Karpas-422 (cell line): ENCODE data around the gene NR2C2AP. TPM values are rescaled to one million over a fixed set of nuclear protein-coding genes. Genes with fewer than 3 reads are reported as not detected.

Experiments
- DNase-seq: peaks from one replicate; pipeline ENCODE4 v3.0.0-alpha.2; 2015
- H2AFZ ChIP-seq: fragments of 200-600 bp; sonication (generic); 2 replicates; pipeline ENCODE4 v1.6.1; 2014; ENCODE audit warnings: antibody characterized with exemption, low read length, mixed read lengths
- H3K27ac ChIP-seq: fragments of 200-600 bp; sonication (generic); 2 replicates; pipeline ENCODE4 v1.5.1; 2014; ENCODE audit warnings: mild to moderate bottlenecking, low read length, moderate library complexity
- H3K27me3 ChIP-seq: fragments of 200-600 bp; sonication (generic); 2 replicates; pipeline ENCODE4 v1.6.1; 2014; ENCODE audit warnings: low read length, mixed read lengths
- H3K36me3 ChIP-seq: fragments of 200-600 bp; sonication (generic); 2 replicates; pipeline ENCODE4 v1.6.1; 2014; ENCODE audit warnings: low read length, mixed read lengths; ENCODE audit not compliant: insufficient read depth
- H3K4me1 ChIP-seq: fragments of 200-600 bp; sonication (generic); 2 replicates; pipeline ENCODE4 v1.6.1; 2014; ENCODE audit warnings: mild to moderate bottlenecking, low read length, mixed read lengths
- H3K4me2 ChIP-seq: fragments of 200-600 bp; sonication (generic); 2 replicates; pipeline ENCODE4 v1.6.1; 2014; ENCODE audit warnings: low read length, low read depth, mild to moderate bottlenecking; ENCODE audit not compliant: poor library complexity, severe bottlenecking
- H3K4me3 ChIP-seq: fragments of 200-600 bp; sonication (generic); 2 replicates; pipeline ENCODE4 v1.5.1; 2014; ENCODE audit warnings: mild to moderate bottlenecking, antibody characterized with exemption, low read length, mixed read lengths
- H3K79me2 ChIP-seq: fragments of 200-600 bp; sonication (generic); 2 replicates; pipeline ENCODE4 v1.6.1; 2014; ENCODE audit warnings: mild to moderate bottlenecking, low read length, mixed read lengths
- H3K9ac ChIP-seq: fragments of 200-600 bp; sonication (generic); 2 replicates; pipeline ENCODE4 v1.6.0; 2014; ENCODE audit warnings: low read length
- H3K9me2 ChIP-seq: fragments of 200-600 bp; sonication (generic), shearing (Covaris generic); replicated peaks from 2 replicates; pipeline ENCODE4 v1.6.0; 2014; ENCODE audit warnings: mild to moderate bottlenecking, low read length, moderate library complexity; ENCODE audit not compliant: insufficient read depth
- H3K9me3 ChIP-seq: fragments of 300-700, 200-600 bp; sonication (generic); 2 replicates; pipeline ENCODE4 v1.6.1; 2014; ENCODE audit warnings: low read length, mixed read lengths
- H4K20me1 ChIP-seq: fragments of 200-600 bp; sonication (generic); 2 replicates; pipeline ENCODE4 v1.6.1; 2014; ENCODE audit warnings: mild to moderate bottlenecking, antibody characterized with exemption, low read length, low read depth; ENCODE audit not compliant: insufficient read depth
- total RNA-seq: library from RNA; depleted of rRNA; stranded (reverse); fragments of >200 nt; shearing (Covaris generic); gene quantifications from 2 replicates; pipeline ENCODE4 v1.2.3, GENCODE V29; 2014; ENCODE audit warnings: low replicate concordance

NR2C2AP gene
- total RNA-seq, 1 experiment from 2014 or later, result 6.9 TPM

- H4K20me1 ChIP-seq, result peaks cover 16% of the 10 kb centered on the region; the same call in 1 of the 2 replicates
- no peak overlapping the region for H2AFZ ChIP-seq
- H3K27ac ChIP-seq, result peak overlapping the region; percentile 99
- H3K9me3 ChIP-seq, result no peaks in the 10 kb centered on the region
- H3K36me3 ChIP-seq, result peaks cover 24% of the 10 kb centered on the region; the same call in 1 of the 2 replicates
- H3K4me3 ChIP-seq, result peak overlapping the region; percentile 78
- H3K9ac ChIP-seq, result peak overlapping the region; percentile 94
- no peaks in the 10 kb centered on the region for H3K9me2 ChIP-seq
- H3K4me1 ChIP-seq, result peaks cover 76% of the 10 kb centered on the region
- peaks cover 43% of the 10 kb centered on the region for H3K79me2 ChIP-seq
- peak overlapping the region; percentile 89 for H3K4me2 ChIP-seq
- DNase-seq, result peak; percentile 51
- H3K27me3 ChIP-seq, result no peaks in the 10 kb centered on the region
Observed at GRCh38 chr19:19170873-19171672, 32.1 kb downstream of the NR2C2AP start.

- Histone ChIP-seq H4K20me1 (peaks cover 24% of the 10 kb centered on the region; the same call in 1 of the 2 replicates), H3K36me3 (peaks cover 29% of the 10 kb centered on the region; the same call in 1 of the 2 replicates), H3K4me1 (peaks cover 83% of the 10 kb centered on the region), H3K9ac (peak within 1 kb of the TSS; percentile 94), H3K27me3 (no peaks in the 10 kb centered on the region), H3K4me2 (peak within 1 kb of the TSS; percentile 89), H3K9me2 (no peaks in the 10 kb centered on the region), H3K9me3 (no peaks in the 10 kb centered on the region), H3K27ac (peak within 1 kb of the TSS; percentile 99), H3K4me3 (peak within 1 kb of the TSS; percentile 78), H2AFZ (no peak within 1 kb of the TSS), H3K79me2 (peaks cover 51% of the 10 kb centered on the region)
- peak; percentile 98 for DNase-seq
Observed at GRCh38 chr19:19170053-19170872, 33.0 kb downstream of the NR2C2AP start, which contains the start of gene MEF2B. Gene MEF2B (minus strand): TSS chr19:19170263. CDS start chr19:19150735, 19,528 bp downstream.

- H2AFZ ChIP-seq, result no peak overlapping the region
- peaks cover 83% of the 10 kb centered on the region for H3K4me1 ChIP-seq
- no peaks in the 10 kb centered on the region for H3K9me3 ChIP-seq
- peak overlapping the region; percentile 78 for H3K4me3 ChIP-seq
- peak overlapping the region; percentile 94 for H3K9ac ChIP-seq
- peaks cover 29% of the 10 kb centered on the region; the same call in 1 of the 2 replicates for H3K36me3 ChIP-seq
- H3K27ac ChIP-seq, result peak overlapping the region; percentile 99
- DNase-seq, result peak; percentile 72
- peak overlapping the region; percentile 89 for H3K4me2 ChIP-seq
- peaks cover 30% of the 10 kb centered on the region; the same call in 1 of the 2 replicates for H4K20me1 ChIP-seq
- H3K79me2 ChIP-seq, result peaks cover 59% of the 10 kb centered on the region
- H3K27me3 ChIP-seq, result no peaks in the 10 kb centered on the region
- no peaks in the 10 kb centered on the region for H3K9me2 ChIP-seq
Observed at GRCh38 chr19:19169236-19170052, 33.8 kb downstream of the NR2C2AP start.

- peak overlapping the region; percentile 94 for H3K9ac ChIP-seq
- H3K4me2 ChIP-seq, result peak overlapping the region; percentile 89
- H3K9me3 ChIP-seq, result no peaks in the 10 kb centered on the region
- H3K27me3 ChIP-seq, result no peaks in the 10 kb centered on the region
- H2AFZ ChIP-seq, result no peak overlapping the region
- H3K4me3 ChIP-seq, result peak overlapping the region; percentile 78
- H3K27ac ChIP-seq, result peak overlapping the region; percentile 99
- H4K20me1 ChIP-seq, result peaks cover 30% of the 10 kb centered on the region; the same call in 1 of the 2 replicates
- peaks cover 86% of the 10 kb centered on the region for H3K4me1 ChIP-seq
- peaks cover 66% of the 10 kb centered on the region for H3K79me2 ChIP-seq
- peaks cover 29% of the 10 kb centered on the region; the same call in 1 of the 2 replicates for H3K36me3 ChIP-seq
- H3K9me2 ChIP-seq, result no peaks in the 10 kb centered on the region
- DNase-seq, result peak; percentile 65
Observed at GRCh38 chr19:19167612-19168011, 35.6 kb downstream of the NR2C2AP start.

GRCh38 chr19:19165396-19165795 is 37.8 kb downstream of the NR2C2AP start:
- no peaks in the 10 kb centered on the region for H3K9me2 ChIP-seq
- H2AFZ ChIP-seq, result no peak overlapping the region
- peak overlapping the region; percentile 89 for H3K4me2 ChIP-seq
- peaks cover 29% of the 10 kb centered on the region; the same call in 1 of the 2 replicates for H3K36me3 ChIP-seq
- no peaks in the 10 kb centered on the region for H3K27me3 ChIP-seq
- DNase-seq, result peak; percentile 41
- peak overlapping the region; percentile 99 for H3K27ac ChIP-seq
- peak overlapping the region; percentile 94 for H3K9ac ChIP-seq
- H3K4me1 ChIP-seq, result peaks cover 86% of the 10 kb centered on the region
- peaks cover 74% of the 10 kb centered on the region for H3K79me2 ChIP-seq
- peak overlapping the region; percentile 78; the same call in 1 of the 2 replicates for H3K4me3 ChIP-seq
- H4K20me1 ChIP-seq, result peaks cover 35% of the 10 kb centered on the region; the same call in 1 of the 2 replicates
- H3K9me3 ChIP-seq, result no peaks in the 10 kb centered on the region

GRCh38 chr19:19162495-19162894 is 40.7 kb downstream of the NR2C2AP start:
- H2AFZ ChIP-seq, result no peak overlapping the region
- peak overlapping the region; percentile 89 for H3K4me2 ChIP-seq
- no peak for DNase-seq
- peaks cover 60% of the 10 kb centered on the region for H3K79me2 ChIP-seq
- H3K27ac ChIP-seq, result peak overlapping the region; percentile 99
- peak overlapping the region; percentile 94 for H3K9ac ChIP-seq
- peaks cover 18% of the 10 kb centered on the region; the same call in 1 of the 2 replicates for H3K36me3 ChIP-seq
- H4K20me1 ChIP-seq, result peaks cover 34% of the 10 kb centered on the region; the same call in 1 of the 2 replicates
- no peaks in the 10 kb centered on the region for H3K9me2 ChIP-seq
- peaks cover 100% of the 10 kb centered on the region for H3K4me1 ChIP-seq
- H3K9me3 ChIP-seq, result no peaks in the 10 kb centered on the region
- H3K4me3 ChIP-seq, result peak overlapping the region; percentile 51; the same call in 1 of the 2 replicates
- no peaks in the 10 kb centered on the region for H3K27me3 ChIP-seq

- no peaks in the 10 kb centered on the region for H3K9me2 ChIP-seq
- H3K79me2 ChIP-seq, result peaks cover 41% of the 10 kb centered on the region
- DNase-seq, result peak; percentile 93
- H3K9me3 ChIP-seq, result no peaks in the 10 kb centered on the region
- peak overlapping the region; percentile 94 for H3K9ac ChIP-seq
- H3K36me3 ChIP-seq, result peaks cover 18% of the 10 kb centered on the region
- H4K20me1 ChIP-seq, result peaks cover 21% of the 10 kb centered on the region; the same call in 1 of the 2 replicates
- H3K27ac ChIP-seq, result peak overlapping the region; percentile 99
- peaks cover 100% of the 10 kb centered on the region for H3K4me1 ChIP-seq
- peak overlapping the region; percentile 89 for H3K4me2 ChIP-seq
- H3K4me3 ChIP-seq, result peak overlapping the region; percentile 53
- no peak overlapping the region for H2AFZ ChIP-seq
- H3K27me3 ChIP-seq, result no peaks in the 10 kb centered on the region
Observed at GRCh38 chr19:19160461-19161035, 42.7 kb downstream of the NR2C2AP start.
